GM12873 (cell line): ENCODE results near the gene MAML2.

Source experiments
- TF ChIP-seq, protein P1 (sequence below): IDR thresholded peaks from 2 replicates; pipeline ENCODE4 v1.5.1; 2012; ENCODE audit warnings: low read depth, mild to moderate bottlenecking, moderate library complexity, low read length, control low read depth; ENCODE audit not compliant: insufficient read depth; ENCODE audit errors: missing control alignments

MAML2 gene

GRCh38 chr11:96276836-96277235, 66.2 kb downstream of the MAML2 start:
- TF ChIP-seq, protein P1, sequence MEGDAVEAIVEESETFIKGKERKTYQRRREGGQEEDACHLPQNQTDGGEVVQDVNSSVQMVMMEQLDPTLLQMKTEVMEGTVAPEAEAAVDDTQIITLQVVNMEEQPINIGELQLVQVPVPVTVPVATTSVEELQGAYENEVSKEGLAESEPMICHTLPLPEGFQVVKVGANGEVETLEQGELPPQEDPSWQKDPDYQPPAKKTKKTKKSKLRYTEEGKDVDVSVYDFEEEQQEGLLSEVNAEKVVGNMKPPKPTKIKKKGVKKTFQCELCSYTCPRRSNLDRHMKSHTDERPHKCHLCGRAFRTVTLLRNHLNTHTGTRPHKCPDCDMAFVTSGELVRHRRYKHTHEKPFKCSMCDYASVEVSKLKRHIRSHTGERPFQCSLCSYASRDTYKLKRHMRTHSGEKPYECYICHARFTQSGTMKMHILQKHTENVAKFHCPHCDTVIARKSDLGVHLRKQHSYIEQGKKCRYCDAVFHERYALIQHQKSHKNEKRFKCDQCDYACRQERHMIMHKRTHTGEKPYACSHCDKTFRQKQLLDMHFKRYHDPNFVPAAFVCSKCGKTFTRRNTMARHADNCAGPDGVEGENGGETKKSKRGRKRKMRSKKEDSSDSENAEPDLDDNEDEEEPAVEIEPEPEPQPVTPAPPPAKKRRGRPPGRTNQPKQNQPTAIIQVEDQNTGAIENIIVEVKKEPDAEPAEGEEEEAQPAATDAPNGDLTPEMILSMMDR, result no peak

- TF ChIP-seq, protein P1, result no peak
Observed at GRCh38 chr11:96275801-96276594, 67.0 kb downstream of the MAML2 start.

DNA sequence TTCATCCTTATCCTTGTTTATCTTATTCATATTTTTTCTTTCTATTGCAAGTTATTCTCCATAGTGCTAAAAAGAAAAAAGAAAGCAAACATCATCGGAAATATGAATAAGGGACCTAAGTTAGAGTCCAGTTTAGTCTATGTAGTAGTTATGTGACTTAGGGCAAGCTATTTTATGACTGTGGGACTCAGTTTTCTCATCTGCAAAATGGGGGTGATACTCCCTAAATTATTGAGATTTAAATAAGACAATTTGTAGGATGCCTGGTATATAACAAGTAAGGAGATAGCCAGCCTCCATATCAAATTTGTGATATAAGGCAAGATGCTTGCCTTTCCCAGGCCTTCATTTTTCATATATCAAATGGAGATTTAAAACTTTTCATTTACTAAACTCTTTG, 69.5 kb downstream of the MAML2 start:
- TF ChIP-seq, protein P1, result no peak

DNA sequence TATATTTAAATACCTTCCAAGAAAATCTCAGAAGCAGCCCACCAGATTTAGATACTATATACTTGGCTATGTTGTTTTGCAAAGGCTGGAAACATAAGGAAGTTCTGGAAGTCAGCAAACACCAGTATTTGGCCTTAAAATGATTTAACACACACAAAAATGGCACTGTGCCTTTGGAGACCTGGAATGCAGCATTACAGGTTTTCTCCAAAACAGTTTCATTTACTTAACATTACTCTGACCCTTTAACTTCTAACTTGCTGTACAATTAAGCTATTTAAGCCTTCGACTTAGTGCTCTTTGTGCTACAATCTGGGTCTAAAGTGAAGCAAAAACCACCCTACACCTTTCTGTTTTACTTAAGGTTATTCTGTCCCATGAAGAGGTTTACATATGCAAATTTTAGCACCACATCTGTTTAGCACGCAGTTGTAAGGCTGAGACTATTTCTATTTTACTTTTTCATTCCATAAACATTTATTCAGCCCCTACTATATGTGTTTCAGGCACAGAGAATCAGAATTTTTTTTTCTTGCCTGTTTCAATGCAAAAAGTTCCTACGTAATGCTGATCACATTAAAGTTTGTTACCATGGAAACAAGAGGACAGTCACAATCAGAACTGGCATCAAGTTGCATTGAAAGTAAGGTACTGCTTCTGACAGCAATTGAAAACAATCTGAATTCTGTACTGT, 70.3 kb downstream of the MAML2 start:
- TF ChIP-seq, protein P1, result no peak

GRCh38 chr11:96271777-96272176, 71.2 kb downstream of the MAML2 start:
- TF ChIP-seq, protein P1, result no peak

GRCh38 chr11:96267496-96268032, 75.4 kb downstream of the MAML2 start:
- TF ChIP-seq, protein P1, result no peak

- TF ChIP-seq, protein P1, result no peak
Observed at GRCh38 chr11:96267001-96267495, 75.9 kb downstream of the MAML2 start.
